ENCODE results near the gene CSTF1.

The CSTF1 gene

DNA sequence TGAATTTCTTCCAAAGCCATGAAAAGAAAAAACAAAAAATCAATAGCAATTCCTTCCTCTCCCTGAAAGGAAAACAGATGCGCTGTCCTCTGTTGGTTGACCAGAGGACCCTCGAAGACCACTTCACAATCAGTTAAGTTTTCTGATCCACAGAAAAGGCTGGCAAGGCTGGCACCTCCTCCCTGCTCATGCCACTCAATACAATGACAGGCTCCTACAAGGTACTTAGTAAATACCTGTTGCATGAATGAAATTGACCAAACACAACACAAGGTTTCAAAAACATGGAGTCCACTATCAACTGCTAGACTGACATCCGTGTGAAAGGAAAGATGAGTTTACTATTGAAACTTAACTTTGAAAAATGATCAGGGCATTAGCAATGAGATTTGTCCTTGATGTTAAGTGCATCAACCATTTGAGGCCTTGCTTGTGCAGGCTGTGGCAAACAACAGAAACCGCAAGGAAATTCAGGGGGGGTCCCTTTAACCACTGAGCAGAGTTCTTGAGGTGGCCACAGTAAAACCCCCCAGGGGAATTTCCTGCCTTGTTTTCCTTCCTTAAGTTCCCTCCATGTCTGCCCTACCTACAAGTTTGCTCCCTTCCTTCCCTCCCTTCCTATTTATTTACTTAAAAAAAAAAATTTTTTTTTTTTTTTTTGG lies 48.0 kb downstream of the CSTF1 start:
- H3F3A ChIP-seq (ENCODE audit: insufficient read depth, low read length): no peaks in the 10 kb centered on the region
- H3K9ac ChIP-seq (ENCODE audit: low read length): no peak overlapping the region
- no peaks in the 10 kb centered on the region for H3K36me3 ChIP-seq (replicated peaks; ENCODE audit: insufficient read depth, low read length)
- H3K4me3 ChIP-seq (ENCODE audit: low read length): no peak overlapping the region
- no peak overlapping the region for H3K4me2 ChIP-seq (ENCODE audit: low read depth, low read length)
- no peaks in the 10 kb centered on the region for H4K20me1 ChIP-seq (ENCODE audit: insufficient read depth, low read length)
- no peaks in the 10 kb centered on the region for H3K27me3 ChIP-seq (replicated peaks; ENCODE audit: insufficient read depth, low read length)
- DNase-seq: peak; percentile 11
- TF ChIP-seq, protein P1, sequence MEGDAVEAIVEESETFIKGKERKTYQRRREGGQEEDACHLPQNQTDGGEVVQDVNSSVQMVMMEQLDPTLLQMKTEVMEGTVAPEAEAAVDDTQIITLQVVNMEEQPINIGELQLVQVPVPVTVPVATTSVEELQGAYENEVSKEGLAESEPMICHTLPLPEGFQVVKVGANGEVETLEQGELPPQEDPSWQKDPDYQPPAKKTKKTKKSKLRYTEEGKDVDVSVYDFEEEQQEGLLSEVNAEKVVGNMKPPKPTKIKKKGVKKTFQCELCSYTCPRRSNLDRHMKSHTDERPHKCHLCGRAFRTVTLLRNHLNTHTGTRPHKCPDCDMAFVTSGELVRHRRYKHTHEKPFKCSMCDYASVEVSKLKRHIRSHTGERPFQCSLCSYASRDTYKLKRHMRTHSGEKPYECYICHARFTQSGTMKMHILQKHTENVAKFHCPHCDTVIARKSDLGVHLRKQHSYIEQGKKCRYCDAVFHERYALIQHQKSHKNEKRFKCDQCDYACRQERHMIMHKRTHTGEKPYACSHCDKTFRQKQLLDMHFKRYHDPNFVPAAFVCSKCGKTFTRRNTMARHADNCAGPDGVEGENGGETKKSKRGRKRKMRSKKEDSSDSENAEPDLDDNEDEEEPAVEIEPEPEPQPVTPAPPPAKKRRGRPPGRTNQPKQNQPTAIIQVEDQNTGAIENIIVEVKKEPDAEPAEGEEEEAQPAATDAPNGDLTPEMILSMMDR (IDR thresholded peaks at IDR 0.05; ENCODE audit: low read length): no peak
- TF ChIP-seq EZH2 (optimal IDR thresholded peaks at IDR 0.05; ENCODE audit: low read depth, low read length): no peak
- no peaks in the 10 kb centered on the region for H3K9me3 ChIP-seq (replicated peaks; ENCODE audit: insufficient read depth, low read length)
- no peaks in the 10 kb centered on the region for H3K9me2 ChIP-seq (replicated peaks; ENCODE audit: insufficient read depth, low read length)
- H2AFZ ChIP-seq (ENCODE audit: low read length): no peak overlapping the region
- H3K27ac ChIP-seq (ENCODE audit: low read length): no peak overlapping the region
- H3K4me1 ChIP-seq (ENCODE audit: low read length): peaks cover 4% of the 10 kb centered on the region; the same call in 1 of the 2 replicates
- H3K79me2 ChIP-seq (ENCODE audit: low read length): no peaks in the 10 kb centered on the region

DNA sequence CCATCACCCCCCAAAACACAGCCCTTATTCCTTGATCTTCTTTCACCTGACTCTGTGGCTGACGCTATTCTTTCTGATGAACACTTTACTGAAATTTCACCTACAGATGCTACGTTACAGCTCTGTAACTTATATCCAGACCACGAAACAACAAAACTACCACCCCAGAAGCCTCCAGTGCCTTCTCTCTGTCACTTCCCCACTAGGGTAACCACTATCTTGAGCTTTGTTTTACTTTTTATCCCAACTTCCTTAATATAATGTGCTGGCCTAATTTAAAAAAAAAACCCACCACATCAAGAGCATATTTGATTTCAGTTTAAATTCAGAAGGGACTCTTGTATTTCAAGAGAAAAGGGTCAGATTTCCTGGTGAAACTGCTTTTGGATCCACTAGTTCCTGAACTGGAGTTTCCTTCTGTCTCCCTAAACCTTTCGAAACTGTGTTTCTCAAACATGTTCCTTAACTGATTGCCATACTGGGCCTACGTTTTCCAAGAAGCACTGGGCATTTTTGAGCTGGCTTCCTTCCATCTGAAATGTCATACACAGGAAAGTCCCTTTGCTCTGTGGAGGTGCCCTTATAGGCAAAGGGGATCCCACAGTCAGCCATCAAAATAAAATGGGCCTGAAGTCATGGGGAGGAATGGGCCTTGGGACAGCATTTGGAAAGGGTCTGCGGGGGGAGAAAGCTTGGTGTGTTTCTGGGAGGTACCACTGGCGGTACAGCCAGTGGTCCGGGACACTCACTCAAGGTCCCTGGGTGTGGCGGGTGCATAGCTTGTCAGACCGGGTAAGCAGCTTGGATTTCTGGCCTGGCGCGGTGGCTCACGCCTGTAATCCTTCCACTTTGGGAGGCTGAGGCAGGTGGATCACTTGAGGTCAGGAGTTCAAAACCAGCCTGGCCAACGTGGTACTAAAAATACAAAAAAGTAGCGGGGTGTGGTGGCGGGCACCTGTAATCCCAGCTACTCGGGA lies 50.2 kb downstream of the CSTF1 start:
- Histone ChIP-seq H3K27me3 (replicated peaks; ENCODE audit: insufficient read depth, low read length) (no peaks in the 10 kb centered on the region), H3K79me2 (ENCODE audit: low read length) (no peaks in the 10 kb centered on the region), H3K27ac (ENCODE audit: low read length) (no peak overlapping the region), H3F3A (ENCODE audit: insufficient read depth, low read length) (no peaks in the 10 kb centered on the region), H3K4me2 (ENCODE audit: low read depth, low read length) (no peak overlapping the region), H3K4me1 (ENCODE audit: low read length) (peaks cover 4% of the 10 kb centered on the region; the same call in 1 of the 2 replicates), H3K9me3 (replicated peaks; ENCODE audit: insufficient read depth, low read length) (no peaks in the 10 kb centered on the region), H2AFZ (ENCODE audit: low read length) (no peak overlapping the region), H3K9me2 (replicated peaks; ENCODE audit: insufficient read depth, low read length) (no peaks in the 10 kb centered on the region), H3K4me3 (ENCODE audit: low read length) (no peak overlapping the region), H4K20me1 (ENCODE audit: insufficient read depth, low read length) (no peaks in the 10 kb centered on the region), H3K9ac (ENCODE audit: low read length) (no peak overlapping the region), H3K36me3 (replicated peaks; ENCODE audit: insufficient read depth, low read length) (no peaks in the 10 kb centered on the region)
- TF ChIP-seq, protein P1 (IDR thresholded peaks at IDR 0.05; ENCODE audit: low read length): no peak
- TF ChIP-seq EZH2 (optimal IDR thresholded peaks at IDR 0.05; ENCODE audit: low read depth, low read length) (no peak), EZH2phosphoT487 (IDR thresholded peaks at IDR 0.05; ENCODE audit: low read length) (no peak)
- DNase-seq: no peak

DNA sequence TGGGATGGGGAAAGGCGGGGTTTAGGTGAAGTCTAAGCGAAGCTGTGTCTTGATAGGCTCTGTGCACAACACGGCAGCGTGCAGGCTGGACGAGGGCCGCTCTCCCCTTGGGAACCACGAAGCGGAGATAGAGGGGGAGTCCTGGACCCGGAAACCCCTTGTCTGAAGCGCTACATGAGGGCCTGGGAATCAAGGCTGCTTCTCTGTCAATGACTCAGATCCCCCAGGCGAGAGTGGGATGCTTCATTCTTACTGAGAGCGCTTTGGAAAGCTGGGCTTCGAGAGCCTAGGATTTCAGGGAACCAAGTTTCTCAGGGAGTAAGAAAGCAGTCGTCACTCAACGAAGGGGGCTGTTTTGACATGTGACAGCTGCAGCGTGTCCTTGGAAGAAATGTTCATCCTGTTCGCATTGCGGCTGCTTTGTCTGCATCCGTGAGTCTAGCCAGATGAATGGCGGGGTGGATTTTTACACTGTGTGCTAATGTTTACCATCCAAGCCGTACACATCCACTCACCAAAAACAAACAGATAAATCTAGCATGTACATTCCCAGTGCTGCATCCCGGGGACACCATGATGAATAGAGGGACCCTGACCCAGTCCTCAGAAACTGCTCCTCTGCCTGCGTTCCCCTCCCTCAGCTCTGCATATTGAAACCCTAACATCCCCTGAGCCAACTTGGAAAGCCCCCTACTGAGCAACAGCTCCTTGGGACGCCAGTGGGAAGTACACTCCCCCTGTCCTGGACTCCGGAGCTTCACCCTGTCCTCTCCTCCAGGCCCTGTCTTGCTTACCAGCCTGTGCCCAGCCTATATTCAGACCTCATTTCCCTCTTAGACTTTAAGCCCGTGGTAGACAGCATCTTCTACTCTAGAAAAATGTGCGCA lies 51.5 kb downstream of the CSTF1 start:
- H3K27ac ChIP-seq (ENCODE audit: low read length): no peak overlapping the region

More for the DNA sequence above, 51.5 kb downstream of the CSTF1 start:
- H3K79me2 ChIP-seq (ENCODE audit: low read length): no peaks in the 10 kb centered on the region
- no peaks in the 10 kb centered on the region for H3K27me3 ChIP-seq (replicated peaks; ENCODE audit: insufficient read depth, low read length)
- TF ChIP-seq EZH2 (optimal IDR thresholded peaks at IDR 0.05; ENCODE audit: low read depth, low read length): no peak
- no peak for TF ChIP-seq EZH2phosphoT487 (IDR thresholded peaks at IDR 0.05; ENCODE audit: low read length)
- TF ChIP-seq, protein P1 (IDR thresholded peaks at IDR 0.05; ENCODE audit: low read length): no peak
- no peak overlapping the region for H3K9ac ChIP-seq (ENCODE audit: low read length)
- no peak overlapping the region for H2AFZ ChIP-seq (ENCODE audit: low read length)
- no peaks in the 10 kb centered on the region for H3F3A ChIP-seq (ENCODE audit: insufficient read depth, low read length)
- peaks cover 4% of the 10 kb centered on the region; the same call in 1 of the 2 replicates for H3K4me1 ChIP-seq (ENCODE audit: low read length)
- no peaks in the 10 kb centered on the region for H3K9me3 ChIP-seq (replicated peaks; ENCODE audit: insufficient read depth, low read length)
- no peak overlapping the region for H3K4me2 ChIP-seq (ENCODE audit: low read depth, low read length)
- H3K4me3 ChIP-seq (ENCODE audit: low read length): no peak overlapping the region
- no peaks in the 10 kb centered on the region for H3K36me3 ChIP-seq (replicated peaks; ENCODE audit: insufficient read depth, low read length)
- H3K9me2 ChIP-seq (replicated peaks; ENCODE audit: insufficient read depth, low read length): no peaks in the 10 kb centered on the region
- H4K20me1 ChIP-seq (ENCODE audit: insufficient read depth, low read length): no peaks in the 10 kb centered on the region
- no peak for DNase-seq

All from MM.1S (cell line).